ENCODE measurements around the gene MOB3B. TPM values are rescaled to one million over a fixed set of nuclear protein-coding genes. Genes with fewer than 3 reads are reported as not detected.

The MOB3B gene
- total and polyA plus RNA-seq, 10 of the 15 experiments (the other 5 are each of a cell fraction or from before 2014, with no cell fraction given), result 0.44 to 2.7 (median 0.91) TPM

GRCh38 chr9:27528886-27529315 lies 713 bp downstream of the MOB3B start (continued):
- TF ChIP-seq RELB (IDR thresholded peaks at IDR 0.05; ENCODE audit: low read depth) (no peak), LARP7 (IDR thresholded peaks at IDR 0.05) (no peak), RB1 (IDR thresholded peaks at IDR 0.05; ENCODE audit: borderline replicate concordance) (no peak), RUNX3 (IDR thresholded peaks at IDR 0.05; ENCODE audit: low read length) (0 out of 2 replicates have a peak, but pooled peaks have one; percentile 11), EZH2 (IDR thresholded peaks at IDR 0.05; ENCODE audit: borderline replicate concordance, control insufficient read depth, low read depth, low read length) (no peak), NFYB (IDR thresholded peaks at IDR 0.05; ENCODE audit: insufficient read depth, low read depth, low read length) (no peak)

- Histone ChIP-seq H2AFZ (ENCODE audit: control insufficient read depth, low read depth, low read length) (peak overlapping the region; percentile 80), H4K20me1 (ENCODE audit: control insufficient read depth, insufficient read depth) (no peaks in the 10 kb centered on the region), H3K9me3 (replicated peaks; ENCODE audit: control insufficient read depth, insufficient read depth, low read length) (no peaks in the 10 kb centered on the region), H3K27ac (ENCODE audit: control insufficient read depth, insufficient read depth) (peak overlapping the region; percentile 6; the same call in 1 of the 2 replicates), H3K27me3 (replicated peaks in 1 of 2; ENCODE audit: control insufficient read depth in 2 of 2, insufficient read depth in 2 of 2, low read length in 1 of 2) (no peaks in the 10 kb centered on the region), H3K4me2 (ENCODE audit: control insufficient read depth, insufficient read depth) (peak overlapping the region; percentile 78), H3K4me1 (ENCODE audit: control insufficient read depth, insufficient read depth, low read length) (no peaks in the 10 kb centered on the region; the same call in none of the 2 replicates), H3K79me2 (ENCODE audit: control insufficient read depth, insufficient read depth, low read length) (no peaks in the 10 kb centered on the region), H3K36me3 (ENCODE audit: control insufficient read depth in 2 of 2, insufficient read depth in 2 of 2, low read length in 1 of 2) (no peaks in the 10 kb centered on the region), H3K4me3 (peak overlapping the region; percentile 85), H3K9ac (ENCODE audit: control insufficient read depth, insufficient read depth, low read length) (peak overlapping the region; percentile 66)
- FAIRE-seq (no peak), ATAC-seq (peak; percentile 78), DNase-seq (ENCODE audit: low read depth, low spot score) (no peak)
- in situ Hi-C loops (cut with MboI), result loop anchor here (5.0 kb wide), 1 partner anchor 196 kb away; no protein-coding TSS in a partner anchor
- POLR2A ChIA-PET, result interaction anchor here (4.3 kb wide), 1 partner anchor 12 kb away, joined by 21 read pairs; no protein-coding TSS in a partner anchor
- no TSS peak for BruUV-seq (replicated peaks)
- SMC1A ChIA-PET (ENCODE audit: uncharacterized antibody, unreplicated experiment), result interaction anchor here (1.0 to 6.3 kb wide), 7 partner anchors 14 to 195 kb away, joined by 3 to 30 read pairs (median 4); no protein-coding TSS in a partner anchor
- whole genome bisulfite sequencing (ENCODE audit: insufficient coverage, insufficient replicate concordance, low lambda C conversion rate, missing lambda C conversion rate), result 10% methylated on average over 38 of the region's 44 CpGs
- RAD21 ChIA-PET (ENCODE audit: unreplicated experiment), result interaction anchor here (0.8 to 3.4 kb wide), 6 partner anchors 11 to 195 kb away, joined by 4 to 15 read pairs (median 6); no protein-coding TSS in a partner anchor
- CTCF ChIA-PET, result interaction anchor here (1.2 to 7.9 kb wide), 7 partner anchors 9 to 195 kb away, joined by 3 to 66 read pairs (median 15); no protein-coding TSS in a partner anchor
- intact Hi-C loops (cut with micrococcal nuclease; ENCODE audit: unreplicated experiment), result loop anchor here (2.0 to 5.0 kb wide), 3 partner anchors 86 to 176 kb away; no protein-coding TSS in a partner anchor
- no peak for TF ChIP-seq KLF5 (IDR thresholded peaks at IDR 0.05; ENCODE audit: partially characterized antibody)
- peak; percentile 55 to 60; a peak in 2 of 4 replicates for TF ChIP-seq IKZF2 (IDR thresholded peaks at IDR 0.05)
- TF ChIP-seq SIX5 (IDR thresholded peaks at IDR 0.05; ENCODE audit: low read depth, low read length, severe bottlenecking), result no peak
- TF ChIP-seq RUNX3 (IDR thresholded peaks at IDR 0.05; ENCODE audit: low read length), result peak; percentile 48
- no peak for TF ChIP-seq IRF5 (IDR thresholded peaks at IDR 0.05; ENCODE audit: borderline replicate concordance)
- TF ChIP-seq HDAC6 (IDR thresholded peaks at IDR 0.05; ENCODE audit: unreplicated experiment), result peak; percentile 87
- peak in 1 of 2 experiments; percentile 33; a peak in 1 of 4 replicates for TF ChIP-seq BHLHE40 (IDR thresholded peaks at IDR 0.05; ENCODE audit: borderline replicate concordance in 1 of 2, low read depth in 2 of 2, low read length in 1 of 2)
- TF ChIP-seq EGR1 (IDR thresholded peaks at IDR 0.05; ENCODE audit: borderline replicate concordance in 1 of 2, low read depth in 2 of 2, low read length in 2 of 2), result 0 out of 3 replicates have a peak, but pooled peaks of 1 of the 2 experiments have one; percentile 24
- TF ChIP-seq E2F4 (IDR thresholded peaks at IDR 0.05; ENCODE audit: low read depth, low read length), result no peak
- TF ChIP-seq FOXK2 (IDR thresholded peaks at IDR 0.05), result no peak
- no peak for TF ChIP-seq EED (IDR thresholded peaks at IDR 0.05; ENCODE audit: low read depth)
Measured at GRCh38 chr9:27528076-27528885, 1.3 kb downstream of the MOB3B start.

All from GM12878 (cell line).